Fibroblast of the aortic adventitia (primary cell): Measurements from ENCODE around the gene UGT3A2. TPM values are rescaled to one million over a fixed set of nuclear protein-coding genes. Genes with fewer than 3 reads are reported as not detected.

Source experiments
- DNase-seq: peaks from one replicate; pipeline ENCODE4 v3.0.0-alpha.2; 2010; ENCODE audit warnings: low read depth
- H3K4me3 ChIP-seq: 2 replicates; pipeline ENCODE4 v1.5.1; 2011; ENCODE audit warnings: low read depth, mild to moderate bottlenecking, control low read depth, low read length, moderate library complexity
- total RNA-seq: library from RNA; depleted of rRNA; stranded (reverse); fragments of >200 nt; gene quantifications from 2 replicates; pipeline ENCODE4 v1.2.3, GENCODE V29; 2012; ENCODE audit warnings: low replicate concordance
- TF ChIP-seq, protein P1 (sequence below): IDR thresholded peaks from 2 replicates; pipeline ENCODE4 v1.5.1; 2011; ENCODE audit warnings: mild to moderate bottlenecking, low read length, control low read depth, inconsistent platforms; ENCODE audit not compliant: insufficient read depth

UGT3A2 gene
- total RNA-seq, 1 donor, result not detected

DNA sequence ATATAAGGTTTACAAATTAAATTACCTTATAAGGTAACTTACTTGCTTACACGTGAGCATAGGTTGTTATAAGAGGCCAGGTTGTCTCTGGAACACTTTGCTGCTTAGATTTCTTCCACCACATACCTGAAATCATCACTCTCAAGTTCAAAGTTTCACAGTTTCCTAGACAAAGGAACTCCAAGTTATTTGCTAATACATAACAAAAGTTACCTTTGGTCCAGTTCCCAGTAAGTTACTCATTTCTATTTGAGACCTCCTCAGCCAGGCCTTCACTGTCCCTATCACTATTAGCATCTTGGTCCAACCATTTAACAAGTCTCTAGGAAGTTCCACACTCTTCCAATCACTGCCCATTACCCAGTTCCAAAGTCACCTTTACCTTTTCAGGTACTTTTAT, 57.0 kb downstream of the UGT3A2 start:
- no peak overlapping the region for H3K4me3 ChIP-seq
- no peak for DNase-seq
- TF ChIP-seq, protein P1, sequence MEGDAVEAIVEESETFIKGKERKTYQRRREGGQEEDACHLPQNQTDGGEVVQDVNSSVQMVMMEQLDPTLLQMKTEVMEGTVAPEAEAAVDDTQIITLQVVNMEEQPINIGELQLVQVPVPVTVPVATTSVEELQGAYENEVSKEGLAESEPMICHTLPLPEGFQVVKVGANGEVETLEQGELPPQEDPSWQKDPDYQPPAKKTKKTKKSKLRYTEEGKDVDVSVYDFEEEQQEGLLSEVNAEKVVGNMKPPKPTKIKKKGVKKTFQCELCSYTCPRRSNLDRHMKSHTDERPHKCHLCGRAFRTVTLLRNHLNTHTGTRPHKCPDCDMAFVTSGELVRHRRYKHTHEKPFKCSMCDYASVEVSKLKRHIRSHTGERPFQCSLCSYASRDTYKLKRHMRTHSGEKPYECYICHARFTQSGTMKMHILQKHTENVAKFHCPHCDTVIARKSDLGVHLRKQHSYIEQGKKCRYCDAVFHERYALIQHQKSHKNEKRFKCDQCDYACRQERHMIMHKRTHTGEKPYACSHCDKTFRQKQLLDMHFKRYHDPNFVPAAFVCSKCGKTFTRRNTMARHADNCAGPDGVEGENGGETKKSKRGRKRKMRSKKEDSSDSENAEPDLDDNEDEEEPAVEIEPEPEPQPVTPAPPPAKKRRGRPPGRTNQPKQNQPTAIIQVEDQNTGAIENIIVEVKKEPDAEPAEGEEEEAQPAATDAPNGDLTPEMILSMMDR, result no peak

- H3K4me3 ChIP-seq, result no peak overlapping the region
- DNase-seq, result no peak
- TF ChIP-seq, protein P1, result no peak
Measured at GRCh38 chr5:36007366-36007765, 59.3 kb downstream of the UGT3A2 start.

DNA sequence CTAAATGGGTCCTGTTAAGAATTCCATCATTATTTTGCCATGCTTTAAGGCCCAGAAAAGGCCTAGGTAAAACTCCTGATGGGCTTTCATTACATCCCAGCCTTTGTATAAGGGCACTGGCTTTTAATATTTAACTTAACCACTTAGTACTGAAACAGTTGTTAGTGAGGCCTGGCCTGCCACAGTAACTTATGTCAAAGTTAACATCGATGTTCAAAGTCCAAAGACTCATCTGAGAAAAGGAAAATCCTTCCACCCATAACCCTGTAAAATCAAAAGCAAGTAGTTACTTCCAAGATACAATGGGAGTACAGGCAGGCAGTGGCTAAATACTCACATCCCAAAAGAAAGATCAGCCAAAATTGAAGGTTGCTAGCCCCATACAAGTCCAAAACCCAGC, 60.5 kb downstream of the UGT3A2 start:
- DNase-seq, result no peak
- H3K4me3 ChIP-seq, result no peak overlapping the region
- TF ChIP-seq, protein P1, result no peak

- TF ChIP-seq, protein P1, result no peak
- no peak overlapping the region for H3K4me3 ChIP-seq
- DNase-seq, result no peak
Measured at GRCh38 chr5:36001032-36001431, 65.7 kb downstream of the UGT3A2 start.

DNA sequence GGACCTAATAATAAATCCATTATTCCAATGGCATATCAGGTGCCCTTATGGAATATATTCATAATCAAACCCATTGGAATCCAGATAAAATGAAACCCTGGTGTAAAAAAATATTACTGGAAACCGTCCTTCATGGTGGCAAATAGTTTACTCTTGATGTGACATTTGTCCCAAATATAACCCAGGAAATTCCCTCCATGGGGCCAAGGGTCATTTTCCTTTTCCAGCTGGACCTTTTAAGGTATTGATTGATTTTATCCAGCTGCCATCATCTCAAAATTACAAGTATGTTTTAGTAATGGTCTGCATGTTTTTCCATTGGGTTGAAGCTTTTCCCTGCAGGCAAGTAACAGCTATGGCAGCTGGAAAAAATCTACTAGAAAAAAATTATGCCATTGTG, 67.1 kb downstream of the UGT3A2 start:
- TF ChIP-seq, protein P1, result no peak
- DNase-seq, result no peak
- H3K4me3 ChIP-seq, result no peak overlapping the region

DNA sequence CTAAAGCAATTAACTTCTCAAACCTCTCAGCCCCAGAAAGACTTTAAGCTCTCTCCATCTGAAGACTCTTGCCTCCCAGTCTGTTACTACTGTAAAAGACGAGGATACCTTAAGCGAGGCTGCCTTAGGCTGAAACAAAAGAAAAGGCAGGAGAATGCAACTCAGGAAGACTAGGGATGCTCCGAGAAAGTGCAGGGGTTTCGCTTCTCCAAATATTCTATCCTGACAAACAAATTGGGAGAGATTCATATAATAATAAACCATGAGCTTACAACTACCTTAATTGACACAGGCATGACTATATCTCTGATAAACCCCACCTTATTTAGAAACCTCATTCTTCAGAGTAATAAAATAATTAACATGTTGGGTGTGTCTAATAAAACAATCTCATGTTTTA, 70.6 kb downstream of the UGT3A2 start:
- no peak for DNase-seq
- TF ChIP-seq, protein P1, result no peak

GRCh38 chr5:35990941-35991611, 75.6 kb downstream of the UGT3A2 start, which contains the start of gene UGT3A1:
TSS of gene UGT3A1 (minus strand) at chr5:35991390. CDS start at chr5:35991240, 150 bp downstream.
- TF ChIP-seq, protein P1, result no peak
- H3K4me3 ChIP-seq, result no peak within 1 kb of the TSS
- no peak for DNase-seq

More for the DNA sequence above, 70.6 kb downstream of the UGT3A2 start:
- no peak overlapping the region for H3K4me3 ChIP-seq
